ENCODE results near the gene UTP11.
"Not testable (repeated sequence)": the region's sequence is repeated elsewhere in the genome, so short reads cannot be mapped to it uniquely, and the experiment has no call there.

UTP11 gene

GRCh38 chr1:38027201-38028104 lies 14.9 kb downstream of the UTP11 start:
- no peak for DNase-seq (ENCODE audit: low read depth in 2 of 2)

GRCh38 chr1:38028105-38028591 lies 15.6 kb downstream of the UTP11 start:
- DNase-seq (ENCODE audit: low read depth in 2 of 2): no peak

- DNase-seq (ENCODE audit: low read depth in 2 of 2): no peak
Observed at GRCh38 chr1:38028671-38029070, 16.1 kb downstream of the UTP11 start.

- no peak for DNase-seq (ENCODE audit: low read depth in 2 of 2)
Observed at GRCh38 chr1:38029081-38029681, 16.6 kb downstream of the UTP11 start.

- no peak for DNase-seq (ENCODE audit: low read depth in 2 of 2)
Observed at GRCh38 chr1:38029685-38030511, 17.4 kb downstream of the UTP11 start.

GRCh38 chr1:38030596-38031512 lies 18.3 kb downstream of the UTP11 start:
- DNase-seq (ENCODE audit: low read depth in 2 of 2): no peak

- no peak for DNase-seq (ENCODE audit: low read depth in 2 of 2)
Observed at GRCh38 chr1:38031513-38031866, 19.0 kb downstream of the UTP11 start.

- DNase-seq (ENCODE audit: low read depth in 2 of 2): not testable (repeated sequence)
Observed at GRCh38 chr1:38032992-38033391, 20.5 kb downstream of the UTP11 start.

GRCh38 chr1:38034871-38035270 lies 22.3 kb downstream of the UTP11 start:
- no peak for DNase-seq (ENCODE audit: low read depth in 2 of 2)

GRCh38 chr1:38037221-38037939 lies 24.8 kb downstream of the UTP11 start:
- DNase-seq (ENCODE audit: low read depth in 2 of 2): no peak

- no peak for DNase-seq (ENCODE audit: low read depth in 2 of 2)
Observed at GRCh38 chr1:38038861-38039260, 26.3 kb downstream of the UTP11 start.

GRCh38 chr1:38039331-38040088 lies 27.0 kb downstream of the UTP11 start:
- DNase-seq (ENCODE audit: low read depth in 2 of 2): no peak

- DNase-seq (ENCODE audit: low read depth in 2 of 2): no peak
Observed at GRCh38 chr1:38041936-38042834, 29.7 kb downstream of the UTP11 start.

GRCh38 chr1:38043036-38043747 lies 30.7 kb downstream of the UTP11 start:
- DNase-seq (ENCODE audit: low read depth in 2 of 2): no peak

- DNase-seq (ENCODE audit: low read depth in 2 of 2): no peak
Observed at GRCh38 chr1:38044221-38045215, 32.0 kb downstream of the UTP11 start.

- DNase-seq (ENCODE audit: low read depth in 2 of 2): no peak
Observed at GRCh38 chr1:38045401-38046332, 33.1 kb downstream of the UTP11 start.
